HG03432 (cell line): ENCODE results near the gene TMEM30B.

ENCODE experiments used
- ATAC-seq: cut with Tn5 transposase; IDR thresholded peaks from one replicate; pipeline ENCODE4 v1.9.1; 2021; ENCODE audit warnings: mild to moderate bottlenecking, moderate library complexity; ENCODE audit not compliant: unreplicated experiment

Gene TMEM30B

GRCh38 chr14:61238611-61239245 is 42.4 kb downstream of the TMEM30B start:
- ATAC-seq, result no peak

DNA sequence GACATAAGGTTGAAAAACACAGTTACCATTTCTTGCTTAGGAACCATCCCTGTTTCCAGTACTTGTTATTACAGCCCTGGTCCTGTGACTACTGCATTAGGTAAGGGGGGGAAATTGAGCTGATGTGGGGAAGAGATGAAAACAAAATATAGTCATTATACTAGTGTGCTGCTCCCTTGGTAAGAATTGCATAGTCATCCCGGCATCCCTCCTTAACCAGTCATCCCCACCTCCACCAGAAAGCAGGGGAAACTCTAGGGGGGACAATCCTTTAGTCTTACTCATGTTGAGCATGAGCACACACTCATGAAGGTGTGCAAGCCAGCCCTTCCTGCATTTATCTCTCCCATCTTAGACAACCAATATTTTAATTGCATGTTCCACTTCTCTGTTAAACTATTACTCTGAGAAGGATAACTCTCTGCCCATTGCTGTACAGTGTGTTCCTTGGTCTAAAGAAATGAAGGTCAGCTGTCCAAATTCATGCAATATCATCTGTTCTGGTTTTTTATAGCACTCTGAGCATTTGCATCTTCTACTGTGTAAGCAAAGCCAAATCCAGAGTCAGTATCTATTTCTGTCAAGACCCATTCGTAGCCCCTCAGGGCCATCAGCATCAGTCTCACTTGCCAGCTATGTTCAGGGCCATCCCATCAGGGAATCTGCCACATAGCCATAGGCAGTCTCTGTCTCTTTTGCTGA is 46.8 kb downstream of the TMEM30B start:
- ATAC-seq, result no peak

DNA sequence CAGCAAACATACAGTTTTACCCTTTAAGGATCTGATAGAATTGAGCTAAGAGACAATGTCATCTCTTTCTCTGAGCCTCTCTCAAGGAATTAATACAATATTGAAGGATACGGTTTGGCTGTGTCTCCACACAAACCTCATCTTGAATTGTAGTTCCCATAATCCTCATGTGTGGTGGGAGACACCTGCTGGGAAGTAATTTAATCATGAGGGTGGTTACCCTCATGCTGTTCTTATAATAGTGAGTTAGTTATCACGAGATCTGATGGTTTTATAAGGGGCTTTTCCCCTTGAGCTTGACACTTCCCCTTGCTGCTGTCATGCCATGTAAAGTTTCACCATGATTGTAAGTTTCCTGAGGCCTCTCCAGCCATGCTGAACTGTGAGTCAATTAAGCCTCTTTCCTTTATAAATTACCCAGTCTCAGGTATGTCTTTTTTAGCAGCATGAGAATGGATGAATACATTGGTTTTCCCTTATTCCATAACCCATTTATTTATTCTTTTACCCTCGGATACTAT is 47.6 kb downstream of the TMEM30B start:
- ATAC-seq, result no peak

DNA sequence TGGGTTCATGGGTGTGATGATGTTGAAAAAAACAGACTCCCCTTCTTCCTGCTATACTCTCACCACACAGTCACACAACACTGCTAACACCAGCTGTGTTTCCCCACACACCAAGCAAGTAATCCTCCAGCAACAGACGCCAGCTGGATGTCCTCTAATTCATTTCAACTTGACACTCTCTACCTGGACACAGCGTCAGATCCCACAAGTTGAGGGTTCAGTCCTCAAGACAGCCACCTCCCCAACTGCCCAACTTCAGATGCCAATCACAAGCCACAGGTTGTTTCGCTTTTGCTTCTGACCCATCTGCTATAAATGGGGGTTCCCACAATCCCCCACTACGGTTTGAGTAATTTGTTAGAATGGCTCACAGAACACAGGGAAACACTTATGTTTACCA is 49.3 kb downstream of the TMEM30B start:
- no peak for ATAC-seq

DNA sequence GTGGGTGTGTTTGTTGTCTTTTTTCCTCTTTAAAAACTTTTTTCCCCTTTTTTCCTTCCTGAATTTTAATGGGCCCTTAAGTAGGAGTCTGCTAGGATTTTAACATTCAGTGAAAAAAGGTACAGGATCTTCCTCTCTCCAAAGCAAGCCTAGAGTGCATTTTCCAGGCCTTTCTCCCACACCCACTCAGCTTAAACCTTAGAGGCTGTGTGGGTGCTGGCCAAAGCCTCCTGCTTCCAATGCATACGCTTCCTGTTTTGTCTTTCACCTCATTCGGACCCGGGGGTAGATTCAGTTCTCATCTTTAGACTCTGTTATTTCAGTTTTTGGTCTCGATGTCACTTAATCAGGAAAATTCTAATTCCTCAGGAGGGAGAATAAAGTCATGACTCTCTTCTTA is 51.2 kb downstream of the TMEM30B start:
- ATAC-seq, result no peak

DNA sequence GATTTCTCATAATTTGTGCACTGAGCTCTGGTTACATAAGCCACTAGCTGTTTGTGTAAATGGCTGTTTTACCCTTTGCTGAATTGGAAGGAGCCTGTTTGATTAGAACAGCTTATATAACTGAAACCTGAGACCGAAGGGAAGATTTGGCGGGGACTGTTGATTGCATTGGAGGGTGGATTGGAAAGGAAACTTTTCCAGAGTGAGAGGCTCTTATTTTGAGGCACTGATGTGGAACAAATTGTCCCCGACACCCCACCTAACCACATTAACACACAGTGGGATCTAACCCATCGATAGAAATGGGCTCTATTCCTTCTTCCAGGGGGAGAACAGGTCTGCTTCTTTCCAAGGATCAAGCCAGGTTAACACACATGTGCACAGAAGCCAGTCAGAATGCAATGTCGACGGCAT is 51.7 kb downstream of the TMEM30B start:
- no peak for ATAC-seq

GRCh38 chr14:61227884-61228591 is 53.1 kb downstream of the TMEM30B start:
- ATAC-seq, result no peak
